SU-DHL-6 (cell line): ENCODE data around the gene AHRR.

Experiments used
- CTCF ChIP-seq: fragments of 200-600 bp; sonication (generic); IDR thresholded peaks from one replicate; pipeline ENCODE4 v1.5.1; 2017; ENCODE audit warnings: antibody characterized with exemption, mild to moderate bottlenecking, low read length, moderate library complexity; ENCODE audit not compliant: insufficient read depth, poor library complexity, severe bottlenecking
- EZH2phosphoT487 ChIP-seq: fragments of 200-600 bp; sonication (generic), shearing (Covaris generic); conservative IDR thresholded peaks from 2 replicates; pipeline ENCODE4 v1.6.1; 2018; ENCODE audit warnings: mild to moderate bottlenecking, antibody characterized with exemption, low read length, moderate library complexity, mixed read lengths

DNA sequence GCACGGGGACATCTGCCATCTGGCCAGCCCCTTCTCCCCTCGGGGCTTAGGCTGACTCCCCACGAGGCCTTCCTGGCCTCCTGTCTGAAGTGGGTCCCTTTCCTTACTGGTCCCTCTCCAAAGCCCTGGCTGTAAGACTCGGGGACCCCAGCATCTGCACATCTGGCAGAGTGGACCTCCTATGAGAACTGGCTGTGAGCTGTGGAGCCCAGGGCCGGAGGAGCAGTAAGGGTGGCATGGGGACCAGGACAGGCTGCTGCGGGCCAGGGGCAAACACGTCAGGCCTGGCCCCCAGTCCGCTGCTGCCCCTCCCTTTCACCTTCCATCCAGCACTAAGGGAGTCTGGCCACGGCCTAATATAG, 155.3 kb downstream of the AHRR start:
- TF ChIP-seq CTCF (no peak), EZH2phosphoT487 (no peak)
